Activated CD4-positive, CD25-positive, alpha-beta regulatory T cell (primary cell): ENCODE results near the gene GPX7.

ENCODE experiments used
- DNase-seq, 4 experiments: peaks; one replicate each; lab custom pipeline; 2025; lab: John Stamatoyannopoulos, UW

GPX7 gene

DNA sequence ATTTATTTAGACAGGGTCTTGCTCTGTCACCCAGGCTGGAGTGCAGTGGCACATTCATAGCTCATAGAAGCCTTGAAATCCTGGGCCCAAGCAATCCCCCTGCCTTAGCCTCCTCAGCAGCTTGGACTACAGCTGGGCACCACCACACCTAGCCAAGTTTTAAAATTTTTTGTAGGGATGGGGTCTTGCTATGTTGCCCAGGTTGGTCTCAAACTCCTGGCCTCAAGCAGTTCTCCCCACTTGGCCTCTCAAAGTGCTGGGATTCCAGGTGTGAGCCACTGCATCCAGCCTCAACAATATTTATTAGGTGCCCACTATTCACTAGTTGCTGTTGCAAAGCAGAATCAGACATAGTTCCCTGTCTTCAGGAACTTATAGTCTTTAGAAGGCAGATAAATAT lies 14.1 kb upstream of the GPX7 start:
- DNase-seq, result no peak

GRCh38 chr1:52588535-52588934 lies 13.6 kb upstream of the GPX7 start:
- no peak for DNase-seq

GRCh38 chr1:52590266-52590665 lies 11.9 kb upstream of the GPX7 start:
- DNase-seq, result no peak

GRCh38 chr1:52592637-52593323 lies 9.4 kb upstream of the GPX7 start:
- DNase-seq, result no peak

DNA sequence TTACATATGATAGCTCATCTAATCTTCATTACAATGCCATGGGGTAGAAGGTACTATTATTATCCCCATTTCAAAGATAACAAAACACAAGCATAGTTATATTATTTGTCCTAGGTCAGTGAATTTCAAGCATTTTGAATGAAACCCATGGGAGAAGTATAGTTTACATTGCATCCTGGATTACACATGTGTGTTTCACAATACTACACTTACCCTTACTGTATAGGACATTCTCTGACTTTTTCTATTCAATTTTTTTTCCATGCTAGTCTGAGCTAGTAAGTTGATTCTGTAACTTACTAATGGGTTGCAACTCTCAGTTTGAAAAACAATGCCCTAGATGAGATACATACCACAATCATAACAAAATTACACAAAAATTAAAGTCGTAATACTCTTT lies 8.7 kb upstream of the GPX7 start:
- DNase-seq, result no peak

GRCh38 chr1:52595061-52595460 lies 7.1 kb upstream of the GPX7 start:
- DNase-seq, result no peak

- no peak for DNase-seq
Measured at GRCh38 chr1:52597912-52598311, 4.3 kb upstream of the GPX7 start.

GRCh38 chr1:52598729-52599128 lies 3.4 kb upstream of the GPX7 start:
- no peak for DNase-seq

GRCh38 chr1:52599236-52599635 lies 2.9 kb upstream of the GPX7 start:
- no peak for DNase-seq

DNA sequence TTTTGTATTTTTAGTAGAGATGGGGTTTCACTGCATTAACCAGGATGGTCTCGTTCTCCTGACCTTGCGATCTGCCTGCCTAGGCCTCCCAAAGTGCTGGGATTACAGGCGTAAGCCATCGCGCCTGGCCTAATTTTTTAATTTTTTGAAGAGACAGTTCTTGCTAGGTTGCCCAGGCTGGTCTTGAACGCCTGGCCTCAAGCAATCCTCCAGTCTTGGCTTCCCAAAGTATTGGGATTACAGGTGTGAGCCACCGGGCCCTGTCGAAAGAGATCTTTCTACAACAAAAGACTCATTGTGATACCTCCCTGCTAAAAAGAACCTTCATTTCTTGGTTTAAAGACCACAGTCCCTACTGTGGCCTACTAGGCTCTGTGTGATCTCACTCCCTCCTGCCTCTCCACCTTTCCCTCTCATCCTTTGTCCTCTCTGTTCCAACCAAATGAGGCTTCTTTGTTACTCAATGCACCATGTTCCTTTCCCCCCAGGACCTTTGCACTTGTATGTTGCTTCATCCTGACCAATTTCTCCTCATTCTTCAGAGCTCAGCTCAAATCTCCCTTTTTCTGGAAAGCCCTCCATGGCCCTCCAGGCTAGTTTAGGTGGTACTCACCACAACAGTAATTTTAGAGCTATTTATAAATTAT lies 1.5 kb upstream of the GPX7 start:
- DNase-seq, result no peak

- DNase-seq, result no peak
Measured at GRCh38 chr1:52601519-52601918, 652 bp upstream of the GPX7 start.

DNA sequence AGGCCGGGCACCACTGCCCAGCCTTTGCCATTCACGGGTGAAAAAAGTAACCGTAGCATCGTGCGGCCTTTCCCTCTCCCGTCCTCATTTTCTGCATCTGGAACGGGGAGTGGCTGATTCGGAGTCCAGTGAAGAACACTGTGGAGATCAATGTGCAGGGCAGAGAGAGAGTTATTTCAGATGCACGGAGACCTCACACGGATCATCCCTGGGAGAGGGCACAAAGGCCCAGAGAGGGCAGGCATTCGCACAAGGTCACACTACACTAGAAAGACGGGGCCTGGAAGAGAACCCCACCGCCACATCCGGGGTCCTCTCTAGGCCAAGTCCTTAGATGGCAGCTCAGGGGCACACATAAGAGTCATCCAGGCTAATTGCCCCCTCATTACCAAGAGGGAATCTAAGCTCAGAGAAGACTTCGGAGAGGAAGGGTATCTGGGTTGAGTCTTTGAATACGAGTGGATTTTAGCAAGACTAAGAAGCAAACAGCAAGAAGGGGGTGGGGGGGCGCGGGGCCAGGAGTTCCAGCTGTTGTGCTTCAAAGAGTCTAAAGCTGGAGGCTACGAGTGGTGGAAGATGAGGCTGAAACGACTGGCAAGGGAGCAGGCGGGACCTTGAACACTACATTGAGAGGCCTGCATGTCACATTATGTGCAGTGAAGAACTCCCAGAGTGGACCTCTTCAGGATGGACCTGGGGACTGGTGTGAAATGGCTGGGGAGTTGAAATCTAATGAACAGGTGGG lies 857 bp downstream of the GPX7 start:
- DNase-seq, result no peak

DNA sequence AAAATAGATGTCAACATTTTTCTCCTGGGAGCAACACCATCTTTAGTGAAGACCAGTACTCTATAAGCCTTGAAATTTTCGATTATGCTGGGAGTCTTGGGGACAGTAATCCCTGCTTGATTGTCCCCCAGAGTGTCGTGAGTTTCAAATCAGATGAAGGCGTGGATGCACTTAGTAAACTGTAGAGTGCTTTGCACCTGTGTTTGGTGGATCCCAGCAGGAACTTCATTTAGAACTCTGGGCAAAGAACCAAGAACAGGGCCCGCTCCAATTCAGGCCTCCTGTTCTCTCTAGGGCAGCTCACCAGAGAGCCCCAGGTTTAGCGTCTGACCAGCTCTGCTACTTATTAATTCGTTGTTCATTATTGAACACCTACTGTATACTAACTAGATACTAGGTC lies 1.5 kb downstream of the GPX7 start:
- no peak for DNase-seq

DNA sequence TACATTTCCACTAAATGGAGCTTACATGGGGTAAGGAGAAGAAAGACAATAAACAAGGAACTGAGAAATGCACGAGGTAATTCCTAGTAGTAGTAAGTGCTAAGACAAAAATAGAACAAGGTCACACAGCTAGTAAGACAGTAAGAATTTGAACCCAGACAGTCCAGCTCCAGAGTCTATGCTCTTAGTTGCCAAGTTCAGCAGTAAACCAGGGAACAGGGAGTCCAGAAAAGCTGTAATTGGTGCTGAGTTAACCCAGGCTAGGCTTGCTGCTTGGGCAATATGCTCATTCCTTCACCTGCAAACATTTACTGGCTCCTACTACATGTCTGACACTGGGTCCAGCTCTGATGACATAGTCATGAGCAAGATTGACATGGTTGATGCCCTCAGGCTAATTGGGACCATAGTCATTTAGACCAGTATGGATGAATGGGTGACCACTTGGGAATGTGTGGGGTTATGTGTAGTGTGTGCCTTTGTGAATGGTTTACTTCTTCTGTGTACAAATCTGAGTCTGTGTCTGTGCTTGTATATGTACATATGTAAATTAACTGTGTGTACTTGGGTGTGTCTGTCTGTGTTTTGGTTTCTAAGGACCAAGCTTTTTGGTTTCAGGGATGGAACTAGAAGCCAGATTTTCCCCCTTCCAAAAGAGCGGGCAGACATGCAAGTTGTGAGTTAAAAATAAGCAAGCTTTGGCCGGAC lies 2.0 kb downstream of the GPX7 start:
- DNase-seq, result no peak

DNA sequence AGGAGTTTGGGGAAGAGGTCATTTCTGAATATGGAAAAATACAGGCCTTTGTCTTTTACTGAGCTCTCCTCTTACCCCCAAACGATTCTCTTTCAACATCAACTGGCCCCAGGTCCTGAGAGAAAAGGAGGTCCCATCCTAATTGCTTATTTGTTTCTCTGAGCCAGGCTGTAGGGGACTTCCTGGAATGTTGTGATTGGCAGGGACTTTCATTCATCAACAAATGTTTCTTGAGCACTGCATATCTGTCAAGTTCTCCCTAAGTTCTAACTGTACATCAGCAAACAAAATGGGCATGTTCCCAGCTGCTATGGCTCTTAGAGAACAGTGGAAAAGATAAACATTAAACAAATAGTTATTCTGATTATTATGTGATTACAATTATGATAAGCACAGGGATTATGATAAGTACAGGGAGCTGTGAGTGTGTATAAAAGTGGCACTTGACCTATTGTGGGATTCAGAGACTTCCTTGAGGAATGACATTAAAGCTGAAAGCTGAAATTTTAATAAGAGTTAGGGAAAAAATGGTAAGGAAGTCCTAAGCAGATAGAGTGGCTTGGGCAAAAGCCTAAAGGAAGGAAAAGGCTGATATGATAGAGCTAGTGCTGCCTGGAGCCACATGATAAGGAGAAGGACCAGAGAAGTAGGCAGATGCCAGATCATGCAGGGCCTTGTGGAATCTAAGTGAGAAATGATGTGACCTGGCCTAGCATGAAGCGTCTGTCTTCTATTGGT lies 11.6 kb downstream of the GPX7 start:
- DNase-seq, result no peak

- DNase-seq, result no peak
Measured at GRCh38 chr1:52614671-52615070, 12.5 kb downstream of the GPX7 start.

DNA sequence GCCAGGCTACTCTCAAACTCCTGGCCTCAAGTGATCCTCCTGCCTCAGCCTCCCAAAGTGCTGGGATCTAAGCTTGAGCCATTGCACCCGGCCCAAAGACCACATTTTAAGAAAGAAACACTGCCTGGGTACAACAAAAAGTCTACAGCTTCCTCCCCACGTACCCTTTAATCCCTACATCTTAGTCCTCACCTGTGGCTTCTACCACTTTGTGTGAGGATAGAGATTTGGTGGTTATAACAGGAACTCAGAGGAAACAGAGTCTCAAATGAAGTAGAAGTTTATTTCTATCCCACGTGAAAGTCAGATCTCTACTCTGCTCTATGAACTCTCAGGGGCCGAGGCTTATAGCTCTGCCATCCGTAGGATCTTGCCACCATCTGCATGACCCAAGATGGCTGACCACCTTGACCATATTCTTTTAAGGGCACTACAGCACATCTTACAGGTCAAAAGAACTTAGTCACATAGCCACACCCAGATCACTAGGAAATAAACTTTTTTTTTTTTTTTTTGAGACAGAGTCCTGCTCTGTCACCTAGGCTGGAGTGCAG lies 13.4 kb downstream of the GPX7 start:
- no peak for DNase-seq

DNA sequence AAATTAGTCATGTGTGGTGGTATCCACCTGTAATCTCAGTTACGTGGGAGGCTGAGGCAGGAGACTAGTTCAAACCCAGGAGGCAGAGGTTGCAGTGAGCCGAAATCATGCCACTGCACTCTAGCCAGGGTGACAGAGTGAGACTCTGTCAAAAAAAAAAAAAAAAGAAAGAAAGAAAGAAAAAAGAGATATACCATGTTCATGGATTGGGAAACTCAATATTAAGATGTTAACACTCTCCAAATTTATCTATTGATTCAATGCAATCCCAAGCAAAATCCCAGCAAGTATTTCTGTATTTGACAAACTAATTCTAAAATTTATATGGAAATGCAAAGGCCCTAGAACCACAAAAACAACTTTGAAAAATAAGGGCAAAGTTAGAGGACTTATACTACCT lies 19.8 kb downstream of the GPX7 start:
- no peak for DNase-seq

GRCh38 chr1:52623812-52624211 lies 21.6 kb downstream of the GPX7 start:
- no peak for DNase-seq

GRCh38 chr1:52627028-52627427 lies 24.9 kb downstream of the GPX7 start:
- no peak for DNase-seq

- no peak for DNase-seq
Measured at GRCh38 chr1:52628614-52629324, 26.6 kb downstream of the GPX7 start.
